Measurements from ENCODE around the gene TMEM132D.

DNA sequence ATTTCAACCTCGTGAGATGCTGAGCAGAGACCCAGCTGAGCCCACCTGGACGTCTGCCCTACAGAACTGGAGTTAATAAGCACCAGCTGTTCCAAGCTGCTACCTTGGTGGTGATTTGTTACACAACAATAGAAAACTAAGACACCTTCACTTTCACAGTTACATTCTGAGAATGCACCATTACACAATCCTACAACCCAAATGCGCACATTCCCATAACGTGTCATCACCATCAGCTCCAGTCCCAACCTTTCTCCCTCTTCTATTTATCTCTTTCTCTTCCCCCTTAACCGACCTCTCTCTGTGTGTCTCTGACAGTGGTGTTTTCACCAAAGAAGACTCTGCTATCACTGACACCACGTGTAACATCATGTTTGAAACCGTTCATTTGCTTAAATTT is 91.9 kb downstream of the TMEM132D start:
- TF ChIP-seq, protein P1, sequence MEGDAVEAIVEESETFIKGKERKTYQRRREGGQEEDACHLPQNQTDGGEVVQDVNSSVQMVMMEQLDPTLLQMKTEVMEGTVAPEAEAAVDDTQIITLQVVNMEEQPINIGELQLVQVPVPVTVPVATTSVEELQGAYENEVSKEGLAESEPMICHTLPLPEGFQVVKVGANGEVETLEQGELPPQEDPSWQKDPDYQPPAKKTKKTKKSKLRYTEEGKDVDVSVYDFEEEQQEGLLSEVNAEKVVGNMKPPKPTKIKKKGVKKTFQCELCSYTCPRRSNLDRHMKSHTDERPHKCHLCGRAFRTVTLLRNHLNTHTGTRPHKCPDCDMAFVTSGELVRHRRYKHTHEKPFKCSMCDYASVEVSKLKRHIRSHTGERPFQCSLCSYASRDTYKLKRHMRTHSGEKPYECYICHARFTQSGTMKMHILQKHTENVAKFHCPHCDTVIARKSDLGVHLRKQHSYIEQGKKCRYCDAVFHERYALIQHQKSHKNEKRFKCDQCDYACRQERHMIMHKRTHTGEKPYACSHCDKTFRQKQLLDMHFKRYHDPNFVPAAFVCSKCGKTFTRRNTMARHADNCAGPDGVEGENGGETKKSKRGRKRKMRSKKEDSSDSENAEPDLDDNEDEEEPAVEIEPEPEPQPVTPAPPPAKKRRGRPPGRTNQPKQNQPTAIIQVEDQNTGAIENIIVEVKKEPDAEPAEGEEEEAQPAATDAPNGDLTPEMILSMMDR (conservative IDR thresholded peaks at IDR 0.05; ENCODE audit: low read length) = no peak
- TF ChIP-seq EZH2phosphoT487 (IDR thresholded peaks at IDR 0.05; ENCODE audit: borderline replicate concordance, low read depth, low read length) = no peak

All from OCI-LY7 (cell line).